ENCODE measurements around the gene OR51T1.

DNA sequence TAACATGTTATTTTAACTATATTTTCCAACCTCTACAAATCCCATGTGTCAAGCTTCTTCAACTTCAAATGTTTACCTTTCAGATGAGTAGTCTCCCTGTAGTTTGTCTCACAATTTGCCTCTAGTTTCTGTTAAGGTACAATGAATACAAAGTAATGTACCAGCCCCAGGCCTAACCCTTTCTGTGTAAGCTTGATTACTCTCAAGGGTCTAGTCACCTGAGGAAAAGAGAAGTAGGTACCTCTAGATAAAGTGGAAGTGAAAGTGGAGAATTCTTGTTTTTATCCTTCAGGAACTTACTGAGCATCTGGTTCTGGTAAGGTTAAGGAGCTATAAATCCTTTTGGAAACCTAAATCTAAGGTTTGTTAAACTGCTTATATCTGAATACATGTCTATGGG lies 21.8 kb downstream of the OR51T1 start, which contains the start of gene OR51A7:
- no peak for TF ChIP-seq CTCF (IDR thresholded peaks at IDR 0.05; ENCODE audit: borderline replicate concordance, extremely low read depth, low read length, poor library complexity, severe bottlenecking)
- TF ChIP-seq EZH2 (IDR thresholded peaks at IDR 0.05; ENCODE audit: borderline replicate concordance, low read depth, low read length, severe bottlenecking): no peak
